ENCODE data around the gene POLD1.

Gene POLD1

DNA sequence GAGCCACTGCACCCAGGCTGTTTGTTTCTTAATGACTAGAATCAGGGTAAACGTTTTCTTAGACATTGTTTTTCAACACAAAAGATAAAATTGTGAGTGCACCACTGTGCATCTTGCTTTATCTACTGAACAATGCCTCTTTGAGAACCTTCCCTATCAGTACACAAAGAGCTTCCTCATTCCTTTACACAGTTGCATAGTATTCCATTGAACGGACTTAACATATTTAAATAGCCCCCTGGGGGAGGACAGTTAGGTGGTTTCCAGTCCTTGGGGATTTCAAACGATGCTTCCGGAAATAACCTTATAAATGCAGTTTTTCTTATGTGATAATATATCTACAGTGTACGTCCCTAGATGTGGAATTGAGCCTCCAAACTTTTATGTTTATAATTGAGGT lies 8.6 kb downstream of the POLD1 start:
- ATAC-seq = no peak

GRCh38 chr19:50393589-50393988 lies 9.4 kb downstream of the POLD1 start:
- no peak for ATAC-seq

DNA sequence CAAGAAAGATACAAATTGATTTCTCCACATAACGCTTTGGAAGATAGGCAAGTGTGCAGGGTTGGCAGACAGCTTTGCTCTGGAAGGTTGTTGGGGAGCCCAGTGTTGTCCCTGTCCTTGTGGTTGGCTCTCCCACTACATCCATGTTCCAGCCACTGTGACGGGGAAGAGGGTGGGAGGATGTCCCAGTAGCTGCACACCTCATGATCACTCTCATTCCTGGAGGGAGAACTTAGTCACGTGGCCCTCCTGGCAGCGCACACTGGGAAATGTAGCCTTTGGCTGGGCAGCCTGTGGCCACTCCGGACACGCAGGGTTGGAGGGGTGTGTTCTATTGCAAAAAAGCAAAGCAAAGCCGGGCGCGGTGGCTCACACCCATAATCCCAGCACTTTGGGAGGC lies 9.9 kb downstream of the POLD1 start:
- ATAC-seq = no peak

DNA sequence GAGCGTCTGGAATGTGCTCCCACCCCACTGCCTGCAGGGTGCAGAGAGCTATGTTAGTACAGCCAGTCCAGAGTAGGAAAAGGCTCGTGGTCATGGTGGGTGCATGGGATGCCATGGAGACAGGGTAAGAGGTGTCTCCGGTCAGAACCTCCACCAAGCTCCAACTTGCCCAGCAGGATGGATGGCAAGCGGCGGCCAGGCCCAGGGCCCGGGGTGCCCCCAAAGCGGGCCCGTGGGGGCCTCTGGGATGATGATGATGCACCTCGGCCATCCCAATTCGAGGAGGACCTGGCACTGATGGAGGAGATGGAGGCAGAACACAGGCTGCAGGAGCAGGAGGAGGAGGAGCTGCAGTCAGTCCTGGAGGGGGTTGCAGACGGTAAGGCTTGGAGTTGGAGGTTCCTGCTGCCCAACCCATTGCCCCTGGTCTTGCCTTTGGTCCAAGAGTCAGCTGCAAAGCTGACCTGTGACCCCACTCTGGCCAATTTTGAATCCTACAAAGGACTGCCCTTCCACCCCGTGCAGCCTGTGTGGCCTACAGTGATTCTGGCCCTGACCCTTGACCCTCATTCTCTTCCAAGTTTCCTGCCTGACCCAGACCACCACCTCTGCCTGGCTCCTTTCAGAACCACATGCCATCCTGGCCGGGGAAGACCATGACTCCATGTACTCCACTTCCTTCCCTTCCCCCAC lies 14.7 kb downstream of the POLD1 start:
- no peak for ATAC-seq

GRCh38 chr19:50399368-50399745 lies 15.2 kb downstream of the POLD1 start:
- no peak for ATAC-seq

DNA sequence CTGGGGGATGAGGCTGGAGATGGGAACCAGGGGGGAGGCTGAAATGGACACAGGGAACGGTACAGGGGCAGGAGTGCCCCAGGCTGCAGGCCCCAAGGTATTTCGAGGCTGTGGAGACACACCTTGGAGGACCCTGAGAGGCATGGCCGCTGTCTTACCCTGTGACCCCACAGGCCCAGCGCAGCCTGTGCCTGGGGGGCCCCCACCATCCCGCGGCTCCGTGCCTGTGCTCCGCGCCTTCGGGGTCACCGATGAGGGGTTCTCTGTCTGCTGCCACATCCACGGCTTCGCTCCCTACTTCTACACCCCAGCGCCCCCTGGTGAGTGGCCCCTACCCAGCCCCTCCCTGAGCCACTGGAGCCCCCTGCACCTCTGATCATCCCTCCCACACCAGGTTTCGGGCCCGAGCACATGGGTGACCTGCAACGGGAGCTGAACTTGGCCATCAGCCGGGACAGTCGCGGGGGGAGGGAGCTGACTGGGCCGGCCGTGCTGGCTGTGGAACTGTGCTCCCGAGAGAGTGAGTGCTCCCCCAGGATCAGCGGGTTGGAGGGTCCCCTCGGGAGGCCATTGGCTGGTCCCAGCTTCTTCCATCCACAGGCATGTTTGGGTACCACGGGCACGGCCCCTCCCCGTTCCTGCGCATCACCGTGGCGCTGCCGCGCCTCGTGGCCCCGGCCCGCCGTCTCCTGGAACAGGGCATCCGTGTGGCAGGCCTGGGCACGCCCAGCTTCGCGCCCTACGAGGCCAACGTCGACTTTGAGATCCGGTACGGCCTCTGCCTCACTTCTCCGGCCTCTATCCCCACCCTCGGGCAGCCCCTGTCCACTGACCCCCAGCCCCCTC lies 17.7 kb downstream of the POLD1 start:
- ATAC-seq = no peak

DNA sequence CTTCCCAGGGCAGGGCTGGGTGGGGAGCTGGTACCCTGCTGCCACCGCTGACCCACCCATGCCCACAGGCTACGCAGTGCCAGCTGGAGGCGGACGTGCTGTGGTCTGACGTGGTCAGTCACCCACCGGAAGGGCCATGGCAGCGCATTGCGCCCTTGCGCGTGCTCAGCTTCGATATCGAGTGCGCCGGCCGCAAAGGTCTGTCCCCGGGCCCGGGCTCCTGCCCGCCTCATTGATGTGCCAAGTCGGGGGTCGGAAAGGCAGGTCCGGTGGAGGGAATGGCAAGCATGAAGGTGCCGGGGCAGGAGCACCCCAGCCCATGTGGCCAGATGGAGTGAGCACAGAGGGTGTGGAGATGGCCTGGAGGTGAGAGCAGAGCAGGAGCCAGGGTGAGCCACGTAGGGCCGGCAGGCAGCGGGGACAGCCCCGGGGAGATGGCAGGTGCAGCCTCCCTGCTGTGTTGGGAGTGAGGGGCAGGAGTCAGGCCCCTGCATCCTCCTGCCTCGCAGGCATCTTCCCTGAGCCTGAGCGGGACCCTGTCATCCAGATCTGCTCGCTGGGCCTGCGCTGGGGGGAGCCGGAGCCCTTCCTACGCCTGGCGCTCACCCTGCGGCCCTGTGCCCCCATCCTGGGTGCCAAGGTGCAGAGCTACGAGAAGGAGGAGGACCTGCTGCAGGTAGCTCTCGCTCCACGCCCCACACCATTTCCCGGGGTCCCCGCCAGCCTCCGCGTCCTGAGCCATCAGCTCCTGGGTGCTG lies 18.6 kb downstream of the POLD1 start:
- ATAC-seq = no peak

- ATAC-seq = no peak
Observed at GRCh38 chr19:50406156-50406820, 22.1 kb downstream of the POLD1 start.

DNA sequence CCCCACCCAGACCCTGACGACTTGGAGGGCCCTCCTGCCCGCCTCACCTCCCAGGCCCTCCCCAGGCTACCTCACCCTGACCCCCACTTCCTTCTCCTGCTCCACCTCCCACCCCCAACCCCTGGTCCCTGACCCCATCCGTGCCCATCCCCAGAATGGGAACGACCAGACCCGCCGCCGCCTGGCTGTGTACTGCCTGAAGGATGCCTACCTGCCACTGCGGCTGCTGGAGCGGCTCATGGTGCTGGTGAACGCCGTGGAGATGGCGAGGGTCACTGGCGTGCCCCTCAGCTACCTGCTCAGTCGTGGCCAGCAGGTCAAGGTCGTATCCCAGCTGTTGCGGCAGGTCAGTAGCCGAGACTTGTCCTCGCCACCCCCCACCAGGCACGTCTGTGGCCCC lies 22.7 kb downstream of the POLD1 start:
- no peak for ATAC-seq

- ATAC-seq = no peak
Observed at GRCh38 chr19:50409347-50409746, 25.2 kb downstream of the POLD1 start.

GRCh38 chr19:50410109-50410508 lies 26.0 kb downstream of the POLD1 start:
- no peak for ATAC-seq

- no peak for ATAC-seq
Observed at GRCh38 chr19:50412419-50412818, 28.3 kb downstream of the POLD1 start.

- ATAC-seq = no peak
Observed at GRCh38 chr19:50413096-50413495, 28.9 kb downstream of the POLD1 start.

- no peak for ATAC-seq
Observed at GRCh38 chr19:50413531-50413930, 29.4 kb downstream of the POLD1 start.

GRCh38 chr19:50414864-50415660 lies 30.9 kb downstream of the POLD1 start:
- ATAC-seq = peak; percentile 69 to 76

DNA sequence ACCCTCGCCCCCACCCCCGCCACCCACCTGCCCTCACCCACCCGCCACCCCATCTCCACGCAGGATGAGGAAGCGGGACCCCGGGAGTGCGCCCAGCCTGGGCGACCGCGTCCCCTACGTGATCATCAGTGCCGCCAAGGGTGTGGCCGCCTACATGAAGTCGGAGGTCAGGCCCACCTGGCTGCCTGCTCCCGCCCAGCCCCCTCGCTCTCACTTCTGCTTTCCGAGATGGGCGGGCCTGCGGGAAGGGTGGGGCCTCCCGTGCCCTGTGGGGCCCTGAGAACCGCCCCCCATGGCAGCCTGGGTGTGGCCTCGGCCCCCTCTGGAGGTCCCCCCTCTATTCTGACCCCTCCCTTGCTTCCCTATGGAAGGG lies 31.5 kb downstream of the POLD1 start:
- peak; percentile 20 to 31 for ATAC-seq

DNA sequence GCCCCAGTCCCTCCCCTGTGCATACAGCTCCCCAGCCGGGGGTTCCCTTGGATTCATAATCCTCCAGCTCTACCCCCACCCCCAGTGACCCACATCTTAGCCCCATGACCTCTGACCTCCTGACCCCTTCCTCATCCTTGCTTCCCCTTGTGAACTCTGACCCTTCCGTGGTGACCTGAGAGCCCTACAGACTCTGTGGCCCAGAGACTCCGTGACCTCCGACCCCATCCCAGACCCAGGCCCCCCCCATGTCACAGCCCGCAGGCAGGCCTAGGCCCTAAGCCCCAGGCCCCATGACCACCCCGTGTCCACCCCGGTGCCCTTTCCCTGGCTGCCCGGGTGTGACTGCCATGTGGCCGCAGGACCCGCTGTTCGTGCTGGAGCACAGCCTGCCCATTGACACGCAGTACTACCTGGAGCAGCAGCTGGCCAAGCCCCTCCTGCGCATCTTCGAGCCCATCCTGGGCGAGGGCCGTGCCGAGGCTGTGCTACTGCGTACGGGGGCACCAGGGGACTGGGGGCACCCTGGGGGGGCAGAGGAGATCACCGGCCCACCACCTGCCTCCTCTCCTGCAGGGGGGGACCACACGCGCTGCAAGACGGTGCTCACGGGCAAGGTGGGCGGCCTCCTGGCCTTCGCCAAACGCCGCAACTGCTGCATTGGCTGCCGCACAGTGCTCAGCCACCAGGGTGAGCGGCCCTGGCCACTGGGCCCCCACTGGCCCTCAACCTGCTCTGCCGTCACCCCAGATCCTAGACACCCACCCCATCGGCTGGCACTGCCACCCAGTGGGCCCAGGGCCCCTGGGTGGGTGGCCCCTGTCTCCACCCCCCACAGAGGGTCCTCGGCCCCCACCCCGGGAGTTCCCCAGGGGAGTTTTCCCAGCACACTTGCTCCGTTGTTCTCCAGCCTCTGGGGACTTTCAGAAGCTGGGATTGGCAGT lies 32.2 kb downstream of the POLD1 start:
- ATAC-seq = no peak

DNA sequence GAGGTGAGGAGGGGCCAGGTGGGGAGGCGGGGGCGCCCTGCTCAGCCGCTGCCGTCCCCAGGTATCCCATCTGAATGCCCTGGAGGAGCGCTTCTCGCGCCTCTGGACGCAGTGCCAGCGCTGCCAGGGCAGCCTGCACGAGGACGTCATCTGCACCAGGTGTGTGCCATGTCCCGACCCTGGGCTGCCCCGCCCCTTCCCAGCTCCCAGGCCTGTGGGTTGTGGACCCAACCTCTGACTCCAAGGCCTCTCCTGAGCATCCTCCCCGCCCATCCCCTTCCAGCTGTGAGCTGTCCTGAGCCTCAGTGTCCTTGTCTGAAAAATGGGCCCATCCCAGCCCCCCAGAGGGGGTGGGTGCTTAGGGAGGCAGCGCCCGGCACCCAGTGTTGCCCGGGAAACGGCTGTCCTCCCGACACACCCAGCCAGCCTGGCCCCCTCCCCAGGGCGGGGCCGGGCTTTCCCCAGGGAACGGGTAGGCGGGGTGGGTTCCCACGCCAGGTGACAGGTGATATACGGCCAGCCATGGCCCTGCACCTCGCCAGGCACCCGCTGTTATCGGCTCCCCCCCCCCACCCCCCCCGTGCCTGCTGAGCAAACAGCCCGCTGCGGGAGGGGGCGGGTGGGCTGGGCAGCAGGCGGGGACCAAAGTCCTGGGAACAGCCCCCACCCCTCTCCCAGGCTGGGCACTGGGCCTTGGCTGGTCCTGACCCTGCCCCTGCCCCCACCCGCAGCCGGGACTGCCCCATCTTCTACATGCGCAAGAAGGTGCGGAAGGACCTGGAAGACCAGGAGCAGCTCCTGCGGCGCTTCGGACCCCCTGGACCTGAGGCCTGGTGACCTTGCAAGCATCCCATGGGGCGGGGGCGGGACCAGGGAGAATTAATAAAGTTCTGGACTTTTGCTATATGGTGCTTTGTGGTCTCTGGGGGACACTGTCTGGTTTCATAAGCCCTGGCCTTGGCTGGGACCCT lies 33.2 kb downstream of the POLD1 start:
- ATAC-seq = no peak

DNA sequence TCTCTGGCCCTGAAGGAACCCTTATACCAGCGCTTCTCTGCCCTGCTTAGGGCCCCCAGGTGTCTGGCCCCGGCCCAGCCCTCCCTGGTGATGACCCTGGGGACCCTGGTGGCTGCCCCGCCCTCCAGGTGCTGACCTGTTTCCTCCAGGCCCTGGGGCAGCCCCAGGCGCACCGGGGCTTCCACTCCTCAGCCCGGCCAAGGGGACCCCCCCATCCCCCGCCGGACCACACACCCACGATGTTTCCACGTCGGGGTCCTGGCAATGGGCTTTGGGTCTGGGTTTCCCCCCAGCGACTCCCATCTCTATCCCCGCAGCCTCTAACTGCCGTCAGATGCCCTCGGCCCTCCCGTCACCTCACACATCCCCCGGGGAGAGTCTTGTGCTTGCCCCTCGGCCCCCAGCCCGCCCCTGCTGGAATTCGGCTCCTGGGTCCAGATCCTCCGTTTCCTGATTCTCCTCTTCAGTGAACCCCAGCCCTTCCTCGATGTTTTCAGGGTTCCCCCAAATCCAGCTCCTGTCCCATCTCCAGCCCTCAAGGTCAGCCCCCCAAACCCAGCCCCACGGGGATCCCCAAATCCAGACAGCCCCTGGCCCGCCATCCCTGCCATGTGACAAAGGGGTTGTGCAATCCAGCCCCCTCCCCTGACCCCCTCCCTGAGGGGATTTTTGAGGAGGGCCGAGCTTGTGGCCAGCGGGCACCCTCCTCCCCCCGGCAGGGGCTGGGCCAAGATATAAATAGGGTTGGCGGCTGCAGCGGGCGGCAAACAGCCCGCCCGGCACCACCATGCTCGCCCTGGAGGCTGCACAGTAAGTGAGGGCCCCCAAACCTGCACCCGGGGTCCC lies 34.3 kb downstream of the POLD1 start, which contains the start of gene SPIB:
Gene SPIB (plus strand): TSS at position 763 of the 846 bp plus-strand sequence. CDS start 25 bp downstream, at position 788.
- no peak for ATAC-seq

Data from activated CD4-positive, CD25-positive, alpha-beta regulatory T cell treated with anti-CD3 and anti-CD28 coated beads, Interleukin-2, amount 50 U/mL, for 24 hours (primary cell).